ENCODE measurements around the gene TNC.

Gene TNC

DNA sequence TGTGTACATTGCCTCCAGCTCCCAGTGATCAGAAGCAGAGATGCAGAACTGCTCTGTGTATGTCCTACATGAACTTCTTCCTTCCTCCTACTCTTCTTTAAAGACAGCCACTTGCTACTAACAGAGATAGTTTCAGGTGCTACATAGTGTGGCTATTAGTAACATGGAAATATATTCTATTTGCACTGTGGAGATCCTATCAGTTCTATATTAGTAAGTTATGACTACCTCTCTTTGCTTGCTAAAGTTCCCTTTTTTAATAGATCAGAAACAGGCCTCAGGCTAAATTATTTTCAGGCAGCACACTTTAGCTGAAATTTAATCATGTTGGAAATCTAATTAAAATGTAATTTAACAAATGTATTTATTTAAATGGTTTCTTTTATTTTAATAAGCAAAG lies 123.2 kb downstream of the TNC start:
- Histone ChIP-seq H3K27me3 (no peaks in the 10 kb centered on the region), H3K4me3 (ENCODE audit: low read depth, low read length) (no peak overlapping the region), H3K9me3 (no peaks in the 10 kb centered on the region), H3K36me3 (no peaks in the 10 kb centered on the region), H3K4me1 (no peaks in the 10 kb centered on the region)
- DNase-seq, result no peak
- no peak for TF ChIP-seq CTCF (IDR thresholded peaks at IDR 0.05; ENCODE audit: low read depth, low read length)

DNA sequence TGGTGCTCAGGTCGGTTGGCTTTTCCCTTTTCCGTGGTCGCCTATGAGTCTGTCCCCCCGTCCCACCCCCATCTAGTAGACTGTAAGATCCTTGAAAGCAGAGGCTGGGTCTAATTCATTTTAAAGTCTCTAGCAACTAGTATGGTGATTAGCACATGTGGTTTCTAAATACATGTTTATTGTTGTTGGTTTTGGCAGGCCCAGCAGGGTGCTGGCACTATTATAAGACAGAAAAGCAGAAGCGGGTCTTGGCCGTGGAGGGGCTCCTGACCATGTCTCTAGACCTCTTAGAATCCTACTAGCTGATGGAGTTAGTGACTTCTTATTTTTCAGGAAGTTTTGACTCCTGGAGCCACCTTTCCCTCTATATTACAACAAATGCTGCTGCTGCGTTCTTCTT lies 126.1 kb downstream of the TNC start:
- no peak for DNase-seq
- Histone ChIP-seq H3K36me3 (no peaks in the 10 kb centered on the region), H3K27me3 (no peaks in the 10 kb centered on the region), H3K4me1 (no peaks in the 10 kb centered on the region), H3K9me3 (no peaks in the 10 kb centered on the region), H3K4me3 (ENCODE audit: low read depth, low read length) (no peak overlapping the region)
- no peak for TF ChIP-seq CTCF (IDR thresholded peaks at IDR 0.05; ENCODE audit: low read depth, low read length)

GRCh38 chr9:114990901-114991300 lies 127.1 kb downstream of the TNC start:
- H3K27me3 ChIP-seq, result no peaks in the 10 kb centered on the region
- H3K36me3 ChIP-seq, result no peaks in the 10 kb centered on the region
- H3K4me1 ChIP-seq, result no peaks in the 10 kb centered on the region
- no peak overlapping the region for H3K4me3 ChIP-seq (ENCODE audit: low read depth, low read length)
- no peak for TF ChIP-seq CTCF (IDR thresholded peaks at IDR 0.05; ENCODE audit: low read depth, low read length)
- H3K9me3 ChIP-seq, result no peaks in the 10 kb centered on the region
- DNase-seq, result no peak

DNA sequence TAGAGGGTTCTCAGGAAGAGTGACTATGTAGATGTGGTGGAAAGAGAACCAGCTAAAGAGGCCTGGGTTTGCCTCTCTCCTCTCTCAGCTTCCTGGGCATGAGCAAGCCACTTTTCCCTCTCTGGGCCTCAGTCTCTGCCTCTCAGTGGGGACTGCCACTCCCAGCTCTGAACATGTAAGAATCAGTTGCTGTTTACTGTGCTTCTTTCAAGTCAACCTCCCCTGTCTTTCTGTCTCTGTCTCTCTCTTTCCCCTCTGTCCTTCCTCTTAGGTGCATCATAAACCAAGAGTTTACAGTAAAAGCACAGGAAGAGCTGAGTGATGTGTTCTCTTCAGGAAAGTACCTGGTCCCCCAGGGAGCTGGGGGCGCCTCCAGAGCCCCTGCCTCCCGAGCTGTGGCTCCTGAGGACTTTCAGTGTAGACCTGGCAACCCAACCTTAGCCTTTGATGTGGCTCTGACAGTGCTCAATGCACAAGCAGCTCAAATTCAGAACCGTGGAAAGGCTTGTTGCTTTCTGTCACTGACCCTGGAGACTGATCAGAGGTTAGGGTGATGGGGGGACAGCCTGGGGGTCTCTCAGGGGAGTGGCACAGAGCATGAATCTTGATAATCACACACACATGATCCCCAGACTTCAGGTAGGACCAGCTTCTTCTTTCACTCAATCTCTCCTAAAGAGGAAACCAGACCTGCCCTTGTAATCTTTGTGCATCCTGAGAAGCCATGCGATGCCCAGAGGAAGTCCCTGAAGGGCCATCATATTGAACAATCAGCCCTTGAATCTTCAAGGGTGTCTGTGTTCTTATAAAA lies 128.2 kb downstream of the TNC start:
- TF ChIP-seq CTCF (IDR thresholded peaks at IDR 0.05; ENCODE audit: low read depth, low read length), result no peak
- Histone ChIP-seq H3K9me3 (no peaks in the 10 kb centered on the region), H3K4me3 (ENCODE audit: low read depth, low read length) (no peak overlapping the region), H3K4me1 (no peaks in the 10 kb centered on the region), H3K27me3 (no peaks in the 10 kb centered on the region), H3K36me3 (no peaks in the 10 kb centered on the region)
- no peak for DNase-seq

DNA sequence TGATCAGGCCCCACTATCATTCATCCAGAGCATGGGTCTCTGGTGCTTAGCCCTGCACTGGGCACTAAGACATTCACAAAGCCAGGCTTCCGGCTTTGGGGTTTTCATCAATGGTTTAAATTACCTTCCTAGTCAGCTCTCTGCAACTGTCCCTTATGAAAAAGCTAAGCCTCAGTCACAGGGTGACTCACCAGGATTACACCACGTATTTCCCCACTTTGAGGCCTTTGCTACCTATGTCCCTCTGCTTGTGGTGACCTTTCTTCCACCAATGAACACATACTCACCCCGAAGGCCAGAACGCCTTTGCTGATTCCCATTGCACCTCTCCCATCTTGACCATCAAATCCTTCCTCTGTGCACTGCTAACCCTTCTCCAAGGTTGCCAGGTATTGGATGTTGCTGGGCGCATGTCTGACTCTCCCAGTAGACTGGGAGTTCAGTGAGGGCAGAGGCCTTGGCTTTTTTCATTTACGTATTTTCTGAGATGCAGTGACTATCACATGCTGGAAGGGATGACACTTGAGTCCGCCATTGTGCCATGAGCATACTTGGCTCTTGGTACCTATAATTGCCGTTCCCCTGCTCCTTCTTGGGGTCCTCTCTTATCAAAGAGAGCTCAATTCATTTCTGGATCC lies 128.9 kb downstream of the TNC start:
- Histone ChIP-seq H3K36me3 (no peaks in the 10 kb centered on the region), H3K27me3 (no peaks in the 10 kb centered on the region), H3K4me1 (no peaks in the 10 kb centered on the region), H3K4me3 (ENCODE audit: low read depth, low read length) (no peak overlapping the region), H3K9me3 (no peaks in the 10 kb centered on the region)
- no peak for DNase-seq
- no peak for TF ChIP-seq CTCF (IDR thresholded peaks at IDR 0.05; ENCODE audit: low read depth, low read length)

DNA sequence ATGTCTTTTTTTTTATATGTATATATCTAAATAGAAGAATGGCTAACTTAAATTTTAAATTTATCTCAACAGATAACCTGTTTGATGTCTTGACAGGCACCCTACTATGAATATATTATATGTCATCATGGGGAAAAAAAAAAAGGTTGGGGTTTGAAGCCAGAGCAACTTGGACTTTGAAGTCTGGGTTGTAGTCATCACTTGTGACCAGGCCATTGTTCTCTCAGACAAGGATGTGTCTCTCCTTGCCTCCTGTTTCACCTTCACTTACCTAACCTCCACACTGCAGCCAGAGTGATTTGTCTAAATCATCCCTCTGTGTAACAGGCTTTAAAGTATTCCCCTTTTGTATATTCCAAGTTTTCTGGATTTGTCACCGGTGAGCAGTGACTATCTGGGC lies 130.8 kb downstream of the TNC start:
- Histone ChIP-seq H3K4me3 (ENCODE audit: low read depth, low read length) (no peak overlapping the region), H3K9me3 (no peaks in the 10 kb centered on the region), H3K27me3 (no peaks in the 10 kb centered on the region), H3K4me1 (no peaks in the 10 kb centered on the region), H3K36me3 (no peaks in the 10 kb centered on the region)
- no peak for DNase-seq
- no peak for TF ChIP-seq CTCF (IDR thresholded peaks at IDR 0.05; ENCODE audit: low read depth, low read length)

Measured in BE2C (cell line).